Fibroblast of villous mesenchyme (primary cell): Measurements from ENCODE around the gene MSH5. TPM values are rescaled to one million over a fixed set of nuclear protein-coding genes. Genes with fewer than 3 reads are reported as not detected.

Experiments used
- DNase-seq: peaks from one replicate; pipeline ENCODE4 v3.0.0-alpha.2; 2010; ENCODE audit warnings: low read depth
- H3K4me3 ChIP-seq: 2 replicates; pipeline ENCODE4 v1.5.1; 2011; ENCODE audit warnings: low read depth, mild to moderate bottlenecking, low read length
- total RNA-seq: library from RNA; depleted of rRNA; stranded (reverse); fragments of >200 nt; gene quantifications from 2 replicates; pipeline ENCODE4 v1.2.3, GENCODE V29; 2012
- TF ChIP-seq, protein P1 (sequence below): IDR thresholded peaks from 2 replicates; pipeline ENCODE4 v1.5.1; 2012; ENCODE audit warnings: low read depth, mild to moderate bottlenecking, low read length; ENCODE audit not compliant: insufficient read depth

Gene MSH5
- total RNA-seq, 1 donor, result 9.5 TPM

DNA sequence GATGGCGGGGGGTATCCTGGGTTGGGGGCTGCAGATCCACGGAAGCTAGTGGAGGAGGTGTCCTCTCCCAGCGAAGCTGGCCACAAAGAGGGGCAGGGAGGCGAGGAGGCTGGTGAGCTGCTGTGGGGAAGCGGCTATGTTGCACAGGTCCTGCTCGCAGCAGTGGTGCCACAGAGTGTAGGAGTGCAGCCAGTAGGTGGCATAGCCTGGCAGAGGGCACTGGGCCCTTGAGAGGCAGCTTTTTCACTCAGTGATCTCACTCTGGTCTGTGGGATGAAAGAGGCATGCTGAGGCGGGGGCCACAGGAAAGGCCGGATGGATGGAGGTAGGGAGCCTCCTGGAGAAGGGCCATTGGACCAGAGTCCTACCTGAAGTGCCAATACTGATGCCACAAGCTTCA lies 27.5 kb upstream of the MSH5 start:
- TF ChIP-seq, protein P1, sequence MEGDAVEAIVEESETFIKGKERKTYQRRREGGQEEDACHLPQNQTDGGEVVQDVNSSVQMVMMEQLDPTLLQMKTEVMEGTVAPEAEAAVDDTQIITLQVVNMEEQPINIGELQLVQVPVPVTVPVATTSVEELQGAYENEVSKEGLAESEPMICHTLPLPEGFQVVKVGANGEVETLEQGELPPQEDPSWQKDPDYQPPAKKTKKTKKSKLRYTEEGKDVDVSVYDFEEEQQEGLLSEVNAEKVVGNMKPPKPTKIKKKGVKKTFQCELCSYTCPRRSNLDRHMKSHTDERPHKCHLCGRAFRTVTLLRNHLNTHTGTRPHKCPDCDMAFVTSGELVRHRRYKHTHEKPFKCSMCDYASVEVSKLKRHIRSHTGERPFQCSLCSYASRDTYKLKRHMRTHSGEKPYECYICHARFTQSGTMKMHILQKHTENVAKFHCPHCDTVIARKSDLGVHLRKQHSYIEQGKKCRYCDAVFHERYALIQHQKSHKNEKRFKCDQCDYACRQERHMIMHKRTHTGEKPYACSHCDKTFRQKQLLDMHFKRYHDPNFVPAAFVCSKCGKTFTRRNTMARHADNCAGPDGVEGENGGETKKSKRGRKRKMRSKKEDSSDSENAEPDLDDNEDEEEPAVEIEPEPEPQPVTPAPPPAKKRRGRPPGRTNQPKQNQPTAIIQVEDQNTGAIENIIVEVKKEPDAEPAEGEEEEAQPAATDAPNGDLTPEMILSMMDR, result no peak
- DNase-seq, result no peak
- no peak overlapping the region for H3K4me3 ChIP-seq

DNA sequence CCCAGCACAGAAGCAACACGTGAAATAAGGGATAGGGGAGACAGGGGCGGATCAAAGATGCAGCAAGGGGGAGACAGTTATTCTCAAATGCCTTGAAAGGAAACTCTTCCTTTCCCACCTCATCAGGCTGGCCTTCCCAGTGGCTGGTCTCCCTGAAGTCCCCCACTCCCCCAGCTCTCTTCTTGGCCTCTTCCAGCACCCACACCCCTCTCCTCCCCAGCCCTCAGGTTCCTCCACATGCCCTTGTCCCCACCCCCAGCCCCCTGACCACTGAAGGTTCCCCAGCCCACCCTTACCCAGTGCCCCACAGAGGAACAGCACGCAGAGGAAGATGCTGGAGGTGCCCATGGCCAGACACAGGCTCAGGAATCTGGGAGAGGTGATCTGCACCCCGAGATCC lies 26.3 kb upstream of the MSH5 start:
- no peak overlapping the region for H3K4me3 ChIP-seq
- TF ChIP-seq, protein P1, result no peak
- DNase-seq, result no peak

- no peak overlapping the region for H3K4me3 ChIP-seq
- DNase-seq, result no peak
- TF ChIP-seq, protein P1, result no peak
These were observed 25.7 kb upstream of the MSH5 start for GRCh38 chr6:31713991-31714684.

- TF ChIP-seq, protein P1, result no peak
- no peak within 1 kb of the TSS for H3K4me3 ChIP-seq
- no peak for DNase-seq
These were observed 24.5 kb upstream of the MSH5 start, which contains the start of gene LY6G6D for GRCh38 chr6:31715022-31715958. Gene LY6G6D, plus strand, starts transcription at chr6:31715348. Its CDS starts 8 bp downstream, at chr6:31715356.

GRCh38 chr6:31717499-31718222 lies 22.1 kb upstream of the MSH5 start:
- no peak for DNase-seq
- TF ChIP-seq, protein P1, result no peak
- no peak overlapping the region for H3K4me3 ChIP-seq

DNA sequence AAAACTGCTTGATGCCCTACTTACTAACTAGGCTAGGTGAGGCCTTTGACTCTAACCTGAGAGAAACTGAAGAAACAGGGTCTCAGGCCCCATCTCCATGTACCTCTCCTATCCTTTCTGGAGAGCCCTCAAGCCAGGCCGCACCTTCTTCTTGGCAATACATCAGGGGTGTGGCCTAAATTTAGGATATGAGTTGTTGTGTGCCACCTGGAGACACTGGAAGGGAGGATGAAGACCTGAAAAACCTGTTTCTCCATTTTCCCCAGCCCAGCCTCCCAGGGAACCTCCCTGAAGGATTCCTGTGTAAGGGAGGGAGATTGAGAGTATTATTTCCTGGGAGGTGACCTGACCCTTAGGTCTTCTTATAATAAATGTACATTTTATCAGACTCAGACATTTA lies 21.5 kb upstream of the MSH5 start:
- no peak overlapping the region for H3K4me3 ChIP-seq
- TF ChIP-seq, protein P1, result no peak
- no peak for DNase-seq
